Neural cell (in vitro differentiated cells): Measurements from ENCODE around the gene GALNT3. TPM values are rescaled to one million over a fixed set of nuclear protein-coding genes. Genes with fewer than 3 reads are reported as not detected.

Experiments
- H2AFZ ChIP-seq: fragments of 200-600, 300-800 bp; sonication (generic), shearing (Covaris generic); 2 replicates; pipeline ENCODE4 v1.6.0; 2014; ENCODE audit warnings: low read depth, mild to moderate bottlenecking, antibody characterized with exemption, low read length, moderate library complexity
- H3F3A ChIP-seq: fragments of 200-600 bp; shearing (Covaris generic); 2 replicates; pipeline ENCODE4 v1.6.1; 2016; ENCODE audit warnings: mild to moderate bottlenecking, moderate library complexity, mixed read lengths, antibody characterized with exemption, low read length; ENCODE audit not compliant: insufficient read depth, poor library complexity, severe bottlenecking
- H3K27ac ChIP-seq: fragments of 200-600, 300-800 bp; sonication (generic), shearing (Covaris generic); 2 replicates; pipeline ENCODE4 v1.5.1; 2014; ENCODE audit warnings: mild to moderate bottlenecking, low read length, moderate library complexity
- H3K27me3 ChIP-seq: fragments of 300-800, 200-600 bp; sonication (generic), shearing (Covaris generic); 2 replicates; pipeline ENCODE4 v1.6.0; 2014; ENCODE audit warnings: mild to moderate bottlenecking, low read depth, low read length, moderate library complexity; ENCODE audit not compliant: insufficient read depth
- H3K36me3 ChIP-seq: fragments of 300-800, 200-600 bp; sonication (generic), shearing (Covaris generic); 2 replicates; pipeline ENCODE4 v1.5.1; 2014; ENCODE audit warnings: mild to moderate bottlenecking, antibody characterized with exemption, low read length, moderate library complexity; ENCODE audit not compliant: insufficient read depth
- H3K4me2 ChIP-seq: fragments of 300-800, 200-600 bp; sonication (generic), shearing (Covaris generic); 2 replicates; pipeline ENCODE4 v1.6.0; 2014; ENCODE audit warnings: mild to moderate bottlenecking, low read length
- H3K4me3 ChIP-seq: fragments of 300-800, 200-600 bp; sonication (generic), shearing (Covaris generic); 2 replicates; pipeline ENCODE4 v1.5.1; 2014; ENCODE audit warnings: mild to moderate bottlenecking, low read length, moderate library complexity
- H3K79me2 ChIP-seq: fragments of 200-600 bp; shearing (Covaris generic); replicated peaks from 2 replicates; pipeline ENCODE4 v1.6.0; 2014; ENCODE audit warnings: mild to moderate bottlenecking, low read length, moderate library complexity; ENCODE audit not compliant: insufficient read depth
- H3K9ac ChIP-seq: fragments of 300-800, 200-600 bp; sonication (generic), shearing (Covaris generic); 2 replicates; pipeline ENCODE4 v1.6.1; 2016; ENCODE audit warnings: mild to moderate bottlenecking, low read length, mixed read lengths
- H3K9me2 ChIP-seq: fragments of 200-600 bp; shearing (Covaris generic); 2 replicates; pipeline ENCODE4 v1.6.1; 2016; ENCODE audit warnings: mild to moderate bottlenecking, low read length, mixed read lengths; ENCODE audit not compliant: insufficient read depth
- H3K9me3 ChIP-seq: fragments of 200-600, 300-800 bp; sonication (generic), shearing (Covaris generic); 2 replicates; pipeline ENCODE4 v1.6.1; 2016; ENCODE audit warnings: mild to moderate bottlenecking, mixed run types, low read length, moderate library complexity, mixed read lengths
- H4K20me1 ChIP-seq: fragments of 200-600 bp; shearing (Covaris generic); 2 replicates; pipeline ENCODE4 v1.6.1; 2016; ENCODE audit warnings: mild to moderate bottlenecking, mixed run types; ENCODE audit not compliant: insufficient read depth
- EP300 ChIP-seq: fragments of 450-650 bp; conservative IDR thresholded peaks from 2 replicates; pipeline ENCODE4 v1.6.1; 2014; ENCODE audit warnings: antibody characterized with exemption, mild to moderate bottlenecking, moderate library complexity; ENCODE audit not compliant: poor library complexity, severe bottlenecking
- EZH2 ChIP-seq: fragments of 200-600, 300-800 bp; shearing (Covaris generic), sonication (generic); IDR thresholded peaks from 2 replicates; pipeline ENCODE4 v1.6.1; 2014; ENCODE audit warnings: antibody characterized with exemption, low read length, borderline replicate concordance, mild to moderate bottlenecking; ENCODE audit not compliant: insufficient read depth, poor library complexity, severe bottlenecking
- MXI1 ChIP-seq: fragments of 450-650 bp; conservative IDR thresholded peaks from 2 replicates; pipeline ENCODE4 v1.6.1; 2014; ENCODE audit warnings: antibody characterized with exemption, mild to moderate bottlenecking; ENCODE audit not compliant: poor library complexity, severe bottlenecking
- POLR2AphosphoS5 ChIP-seq: IDR thresholded peaks from 2 replicates; pipeline ENCODE4 v1.6.1; 2012
- RAD21 ChIP-seq: fragments of 450-650 bp; conservative IDR thresholded peaks from 2 replicates; pipeline ENCODE4 v1.6.1; 2014; ENCODE audit warnings: antibody characterized with exemption, mild to moderate bottlenecking, moderate library complexity
- SMC3 ChIP-seq: fragments of 450-650 bp; conservative IDR thresholded peaks from 2 replicates; pipeline ENCODE4 v1.6.1; 2014; ENCODE audit warnings: antibody characterized with exemption, mild to moderate bottlenecking, moderate library complexity; ENCODE audit not compliant: poor library complexity
- TAF1 ChIP-seq: IDR thresholded peaks from 2 replicates; pipeline ENCODE4 v1.6.1; 2012; ENCODE audit warnings: low read depth
- polyA plus RNA-seq: library from polyadenylated mRNA; depleted of rRNA; stranded (reverse); fragments of >200 nt; gene quantifications from 2 replicates; pipeline ENCODE4 v1.2.3, GENCODE V29; 2014
- TF ChIP-seq, protein P1 (sequence below): fragments of 450-650 bp; IDR thresholded peaks from 2 replicates; pipeline ENCODE4 v1.5.1; 2014; ENCODE audit warnings: antibody characterized with exemption, mild to moderate bottlenecking, moderate library complexity; ENCODE audit not compliant: poor library complexity, severe bottlenecking
- TF ChIP-seq, protein P2 (sequence below): IDR thresholded peaks from 2 replicates; pipeline ENCODE4 v1.6.1; 2012; ENCODE audit warnings: borderline replicate concordance

Gene GALNT3
- polyA plus RNA-seq, 1 donor from 2014 or later: 3.7 TPM

- no peaks in the 10 kb centered on the region for H4K20me1 ChIP-seq
- no peaks in the 10 kb centered on the region for H3K27me3 ChIP-seq
- no peaks in the 10 kb centered on the region for H3K9me3 ChIP-seq
- no peaks in the 10 kb centered on the region for H3K36me3 ChIP-seq
- H3K27ac ChIP-seq: no peak overlapping the region
- H2AFZ ChIP-seq: no peak overlapping the region
- H3F3A ChIP-seq: no peaks in the 10 kb centered on the region
- no peaks in the 10 kb centered on the region for H3K79me2 ChIP-seq
- no peak overlapping the region for H3K9ac ChIP-seq
- no peak overlapping the region for H3K4me3 ChIP-seq
- H3K9me2 ChIP-seq: no peaks in the 10 kb centered on the region
- TF ChIP-seq, protein P1, sequence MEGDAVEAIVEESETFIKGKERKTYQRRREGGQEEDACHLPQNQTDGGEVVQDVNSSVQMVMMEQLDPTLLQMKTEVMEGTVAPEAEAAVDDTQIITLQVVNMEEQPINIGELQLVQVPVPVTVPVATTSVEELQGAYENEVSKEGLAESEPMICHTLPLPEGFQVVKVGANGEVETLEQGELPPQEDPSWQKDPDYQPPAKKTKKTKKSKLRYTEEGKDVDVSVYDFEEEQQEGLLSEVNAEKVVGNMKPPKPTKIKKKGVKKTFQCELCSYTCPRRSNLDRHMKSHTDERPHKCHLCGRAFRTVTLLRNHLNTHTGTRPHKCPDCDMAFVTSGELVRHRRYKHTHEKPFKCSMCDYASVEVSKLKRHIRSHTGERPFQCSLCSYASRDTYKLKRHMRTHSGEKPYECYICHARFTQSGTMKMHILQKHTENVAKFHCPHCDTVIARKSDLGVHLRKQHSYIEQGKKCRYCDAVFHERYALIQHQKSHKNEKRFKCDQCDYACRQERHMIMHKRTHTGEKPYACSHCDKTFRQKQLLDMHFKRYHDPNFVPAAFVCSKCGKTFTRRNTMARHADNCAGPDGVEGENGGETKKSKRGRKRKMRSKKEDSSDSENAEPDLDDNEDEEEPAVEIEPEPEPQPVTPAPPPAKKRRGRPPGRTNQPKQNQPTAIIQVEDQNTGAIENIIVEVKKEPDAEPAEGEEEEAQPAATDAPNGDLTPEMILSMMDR: no peak
- TF ChIP-seq MXI1 (no peak), EP300 (no peak), EZH2 (no peak), POLR2AphosphoS5 (no peak)
- no peak overlapping the region for H3K4me2 ChIP-seq
These were observed 17.7 kb upstream of the GALNT3 start for GRCh38 chr2:165811592-165812370.

GRCh38 chr2:165810418-165810817 lies 16.4 kb upstream of the GALNT3 start:
- no peaks in the 10 kb centered on the region for H3F3A ChIP-seq
- TF ChIP-seq RAD21 (no peak), EP300 (no peak), TAF1 (no peak), EZH2 (no peak), MXI1 (no peak), POLR2AphosphoS5 (no peak), SMC3 (no peak)
- TF ChIP-seq, protein P1: no peak
- TF ChIP-seq, protein P2, sequence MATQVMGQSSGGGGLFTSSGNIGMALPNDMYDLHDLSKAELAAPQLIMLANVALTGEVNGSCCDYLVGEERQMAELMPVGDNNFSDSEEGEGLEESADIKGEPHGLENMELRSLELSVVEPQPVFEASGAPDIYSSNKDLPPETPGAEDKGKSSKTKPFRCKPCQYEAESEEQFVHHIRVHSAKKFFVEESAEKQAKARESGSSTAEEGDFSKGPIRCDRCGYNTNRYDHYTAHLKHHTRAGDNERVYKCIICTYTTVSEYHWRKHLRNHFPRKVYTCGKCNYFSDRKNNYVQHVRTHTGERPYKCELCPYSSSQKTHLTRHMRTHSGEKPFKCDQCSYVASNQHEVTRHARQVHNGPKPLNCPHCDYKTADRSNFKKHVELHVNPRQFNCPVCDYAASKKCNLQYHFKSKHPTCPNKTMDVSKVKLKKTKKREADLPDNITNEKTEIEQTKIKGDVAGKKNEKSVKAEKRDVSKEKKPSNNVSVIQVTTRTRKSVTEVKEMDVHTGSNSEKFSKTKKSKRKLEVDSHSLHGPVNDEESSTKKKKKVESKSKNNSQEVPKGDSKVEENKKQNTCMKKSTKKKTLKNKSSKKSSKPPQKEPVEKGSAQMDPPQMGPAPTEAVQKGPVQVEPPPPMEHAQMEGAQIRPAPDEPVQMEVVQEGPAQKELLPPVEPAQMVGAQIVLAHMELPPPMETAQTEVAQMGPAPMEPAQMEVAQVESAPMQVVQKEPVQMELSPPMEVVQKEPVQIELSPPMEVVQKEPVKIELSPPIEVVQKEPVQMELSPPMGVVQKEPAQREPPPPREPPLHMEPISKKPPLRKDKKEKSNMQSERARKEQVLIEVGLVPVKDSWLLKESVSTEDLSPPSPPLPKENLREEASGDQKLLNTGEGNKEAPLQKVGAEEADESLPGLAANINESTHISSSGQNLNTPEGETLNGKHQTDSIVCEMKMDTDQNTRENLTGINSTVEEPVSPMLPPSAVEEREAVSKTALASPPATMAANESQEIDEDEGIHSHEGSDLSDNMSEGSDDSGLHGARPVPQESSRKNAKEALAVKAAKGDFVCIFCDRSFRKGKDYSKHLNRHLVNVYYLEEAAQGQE: no peak
- H4K20me1 ChIP-seq: no peaks in the 10 kb centered on the region

More at GRCh38 chr2:165810418-165810817, 16.4 kb upstream of the GALNT3 start:
- Histone ChIP-seq H3K79me2 (no peaks in the 10 kb centered on the region), H3K27ac (no peak overlapping the region), H3K9me2 (no peaks in the 10 kb centered on the region), H3K9me3 (no peaks in the 10 kb centered on the region), H3K4me3 (no peak overlapping the region), H3K27me3 (no peaks in the 10 kb centered on the region), H3K36me3 (no peaks in the 10 kb centered on the region), H2AFZ (no peak overlapping the region), H3K9ac (no peak overlapping the region), H3K4me2 (no peak overlapping the region)
